Measurements from ENCODE around the gene MTHFR. TPM values are rescaled to one million over a fixed set of nuclear protein-coding genes. Genes with fewer than 3 reads are reported as not detected.

The MTHFR gene
- total and polyA plus RNA-seq, 2 of the 4 experiments (the other 2 are of a cell fraction): 7.3 to 7.4 TPM

DNA sequence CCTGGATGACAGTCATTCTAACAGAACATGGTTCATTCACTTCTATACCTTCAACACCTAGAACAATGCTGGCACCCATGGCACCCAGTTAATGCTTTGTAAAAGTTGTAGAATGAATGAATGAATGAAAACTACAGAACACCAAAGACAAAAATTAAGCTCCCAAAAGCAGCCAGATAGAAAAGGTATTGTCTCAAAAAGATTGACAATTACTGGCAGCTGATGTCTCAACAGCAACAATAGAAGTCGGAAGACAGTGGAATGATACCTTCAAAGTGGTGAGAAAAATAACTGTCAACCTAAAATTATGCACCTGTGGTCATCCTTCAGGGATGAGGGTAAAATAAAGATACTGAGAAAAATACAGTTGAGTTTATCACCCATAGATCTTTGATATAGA lies 48.7 kb downstream of the MTHFR start:
- H2BK120ac ChIP-seq (ENCODE audit: low read depth, low read length): no peak overlapping the region
- H4K5ac ChIP-seq (ENCODE audit: low read depth, low read length): no peak overlapping the region
- no peak overlapping the region for H4K91ac ChIP-seq (ENCODE audit: insufficient read depth, low read depth, low read length)
- H3K36me3 ChIP-seq (ENCODE audit: control insufficient read depth, insufficient read depth, low read length): no peaks in the 10 kb centered on the region
- no peak overlapping the region for H4K8ac ChIP-seq (ENCODE audit: low read depth in 2 of 2, low read length in 2 of 2)
- ChIA-PET POLR2A (ENCODE audit: unreplicated experiment) (no interaction called here), CTCF (no interaction called here)
- WGBS, 2 experiments (ENCODE audit: extremely low coverage in 2 of 2, insufficient read length in 1 of 2): no CpG with 5 or more reads among the region's 1 CpG
- no peak overlapping the region for H3K14ac ChIP-seq (replicated peaks; ENCODE audit: low read depth, low read length)
- H2AFZ ChIP-seq (replicated peaks; ENCODE audit: low read length, poor library complexity): no peak overlapping the region
- ATAC-seq (ENCODE audit: low read depth) (no peak), DNase-seq (no peak)
- H3K9ac ChIP-seq (ENCODE audit: low read depth, low read length): no peak overlapping the region
- in situ Hi-C loops (cut with MboI; ENCODE audit: low sequenced_read_pairs): no loop called here
- H3K4me3 ChIP-seq (ENCODE audit: insufficient read depth, low read depth, low read length): no peak overlapping the region
- H3K27me3 ChIP-seq (ENCODE audit: control insufficient read depth, insufficient read depth, low read length): peaks cover 20% of the 10 kb centered on the region
- H3K9me3 ChIP-seq (ENCODE audit: control insufficient read depth, insufficient read depth, low read length): 0 out of 2 replicates have a peak, but pooled peaks cover 2% of the 10 kb centered on the region
- no peak overlapping the region for H3K23ac ChIP-seq (ENCODE audit: low read depth, low read length)
- TF ChIP-seq RCOR1 (IDR thresholded peaks at IDR 0.05; ENCODE audit: insufficient replicate concordance, low read length) (no peak), FOS (IDR thresholded peaks at IDR 0.05; ENCODE audit: low read depth, low read length) (no peak), NFE2L2 (IDR thresholded peaks at IDR 0.05; ENCODE audit: low read depth, low read length) (no peak), POLR2A (IDR thresholded peaks at IDR 0.05; ENCODE audit: low read depth, low read length) (no peak), SMC3 (IDR thresholded peaks at IDR 0.05; ENCODE audit: low read depth, low read length) (no peak), MAFK (IDR thresholded peaks at IDR 0.05; ENCODE audit: low read depth, low read length) (no peak), BHLHE40 (IDR thresholded peaks at IDR 0.05; ENCODE audit: low read depth, low read length) (no peak), RFX5 (IDR thresholded peaks at IDR 0.05; ENCODE audit: low read depth, low read length) (no peak), RAD21 (IDR thresholded peaks at IDR 0.05; ENCODE audit: low read length) (no peak), CEBPB (IDR thresholded peaks at IDR 0.05; ENCODE audit: low read depth, low read length) (no peak), MXI1 (IDR thresholded peaks at IDR 0.05; ENCODE audit: borderline replicate concordance, low read depth, low read length) (no peak)
- TF ChIP-seq, protein P1, sequence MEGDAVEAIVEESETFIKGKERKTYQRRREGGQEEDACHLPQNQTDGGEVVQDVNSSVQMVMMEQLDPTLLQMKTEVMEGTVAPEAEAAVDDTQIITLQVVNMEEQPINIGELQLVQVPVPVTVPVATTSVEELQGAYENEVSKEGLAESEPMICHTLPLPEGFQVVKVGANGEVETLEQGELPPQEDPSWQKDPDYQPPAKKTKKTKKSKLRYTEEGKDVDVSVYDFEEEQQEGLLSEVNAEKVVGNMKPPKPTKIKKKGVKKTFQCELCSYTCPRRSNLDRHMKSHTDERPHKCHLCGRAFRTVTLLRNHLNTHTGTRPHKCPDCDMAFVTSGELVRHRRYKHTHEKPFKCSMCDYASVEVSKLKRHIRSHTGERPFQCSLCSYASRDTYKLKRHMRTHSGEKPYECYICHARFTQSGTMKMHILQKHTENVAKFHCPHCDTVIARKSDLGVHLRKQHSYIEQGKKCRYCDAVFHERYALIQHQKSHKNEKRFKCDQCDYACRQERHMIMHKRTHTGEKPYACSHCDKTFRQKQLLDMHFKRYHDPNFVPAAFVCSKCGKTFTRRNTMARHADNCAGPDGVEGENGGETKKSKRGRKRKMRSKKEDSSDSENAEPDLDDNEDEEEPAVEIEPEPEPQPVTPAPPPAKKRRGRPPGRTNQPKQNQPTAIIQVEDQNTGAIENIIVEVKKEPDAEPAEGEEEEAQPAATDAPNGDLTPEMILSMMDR (conservative IDR thresholded peaks at IDR 0.05; ENCODE audit: low read depth, low read length): no peak
- TF ChIP-seq, protein P2, sequence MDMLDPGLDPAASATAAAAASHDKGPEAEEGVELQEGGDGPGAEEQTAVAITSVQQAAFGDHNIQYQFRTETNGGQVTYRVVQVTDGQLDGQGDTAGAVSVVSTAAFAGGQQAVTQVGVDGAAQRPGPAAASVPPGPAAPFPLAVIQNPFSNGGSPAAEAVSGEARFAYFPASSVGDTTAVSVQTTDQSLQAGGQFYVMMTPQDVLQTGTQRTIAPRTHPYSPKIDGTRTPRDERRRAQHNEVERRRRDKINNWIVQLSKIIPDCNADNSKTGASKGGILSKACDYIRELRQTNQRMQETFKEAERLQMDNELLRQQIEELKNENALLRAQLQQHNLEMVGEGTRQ (IDR thresholded peaks at IDR 0.05; ENCODE audit: low read depth, low read length): no peak
- TF ChIP-seq, protein P3, sequence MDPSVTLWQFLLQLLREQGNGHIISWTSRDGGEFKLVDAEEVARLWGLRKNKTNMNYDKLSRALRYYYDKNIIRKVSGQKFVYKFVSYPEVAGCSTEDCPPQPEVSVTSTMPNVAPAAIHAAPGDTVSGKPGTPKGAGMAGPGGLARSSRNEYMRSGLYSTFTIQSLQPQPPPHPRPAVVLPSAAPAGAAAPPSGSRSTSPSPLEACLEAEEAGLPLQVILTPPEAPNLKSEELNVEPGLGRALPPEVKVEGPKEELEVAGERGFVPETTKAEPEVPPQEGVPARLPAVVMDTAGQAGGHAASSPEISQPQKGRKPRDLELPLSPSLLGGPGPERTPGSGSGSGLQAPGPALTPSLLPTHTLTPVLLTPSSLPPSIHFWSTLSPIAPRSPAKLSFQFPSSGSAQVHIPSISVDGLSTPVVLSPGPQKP (IDR thresholded peaks at IDR 0.05; ENCODE audit: borderline replicate concordance, low read depth, low read length): no peak
- no peak overlapping the region for H2AK9ac ChIP-seq (replicated peaks; ENCODE audit: low read depth, low read length, poor library complexity)
- H3K79me1 ChIP-seq (ENCODE audit: low read depth in 1 of 2, low read length in 2 of 2): no peaks in the 10 kb centered on the region
- no peak overlapping the region for H3K56ac ChIP-seq (ENCODE audit: extremely low read depth, insufficient read depth, low read length)
- no peaks in the 10 kb centered on the region for H3K9me1 ChIP-seq (ENCODE audit: insufficient read depth, low read length)
- H3K27ac ChIP-seq (ENCODE audit: insufficient read depth, low read length): no peak overlapping the region
- intact Hi-C loops (cut with micrococcal nuclease): no loop called here
- dilution Hi-C loops (cut with HindIII; ENCODE audit: low sequenced_read_pairs, unreplicated experiment): no loop called here
- H3K4me2 ChIP-seq (ENCODE audit: low read depth, low read length): no peak overlapping the region
- H2BK20ac ChIP-seq (ENCODE audit: low read depth, low read length): no peak overlapping the region
- peaks cover 1% of the 10 kb centered on the region; the same call in 1 of the 2 replicates for H3K4me1 ChIP-seq (ENCODE audit: control insufficient read depth, insufficient read depth, low read length)
- H3K4ac ChIP-seq (ENCODE audit: low read depth, low read length): no peak overlapping the region
- no peak overlapping the region for H3K18ac ChIP-seq (ENCODE audit: low read depth, low read length)
- no peak overlapping the region for H2BK15ac ChIP-seq (ENCODE audit: low read depth, low read length)
- no peak overlapping the region for H2BK5ac ChIP-seq (ENCODE audit: low read depth, low read length, poor library complexity, severe bottlenecking)
- no peaks in the 10 kb centered on the region for H4K20me1 ChIP-seq (ENCODE audit: insufficient read depth, low read length)
- H2AK5ac ChIP-seq (ENCODE audit: low read depth, low read length): no peak overlapping the region
- BruUV-seq (replicated peaks): no TSS peak
